DOHH2 (cell line): Measurements from ENCODE around the gene BRIP1.

Experiments
- EZH2phosphoT487 ChIP-seq: fragments of 200-600 bp; sonication (generic); IDR thresholded peaks from 2 replicates; pipeline ENCODE4 v1.6.1; 2017; ENCODE audit warnings: borderline replicate concordance, mild to moderate bottlenecking, antibody characterized with exemption, low read length, moderate library complexity, mixed read lengths
- TF ChIP-seq, protein P1 (sequence below): fragments of 200-600 bp; sonication (generic); IDR thresholded peaks from one replicate; pipeline ENCODE4 v1.5.1; 2014; ENCODE audit warnings: antibody characterized with exemption, mild to moderate bottlenecking, low read depth, low read length; ENCODE audit not compliant: poor library complexity, severe bottlenecking

DNA sequence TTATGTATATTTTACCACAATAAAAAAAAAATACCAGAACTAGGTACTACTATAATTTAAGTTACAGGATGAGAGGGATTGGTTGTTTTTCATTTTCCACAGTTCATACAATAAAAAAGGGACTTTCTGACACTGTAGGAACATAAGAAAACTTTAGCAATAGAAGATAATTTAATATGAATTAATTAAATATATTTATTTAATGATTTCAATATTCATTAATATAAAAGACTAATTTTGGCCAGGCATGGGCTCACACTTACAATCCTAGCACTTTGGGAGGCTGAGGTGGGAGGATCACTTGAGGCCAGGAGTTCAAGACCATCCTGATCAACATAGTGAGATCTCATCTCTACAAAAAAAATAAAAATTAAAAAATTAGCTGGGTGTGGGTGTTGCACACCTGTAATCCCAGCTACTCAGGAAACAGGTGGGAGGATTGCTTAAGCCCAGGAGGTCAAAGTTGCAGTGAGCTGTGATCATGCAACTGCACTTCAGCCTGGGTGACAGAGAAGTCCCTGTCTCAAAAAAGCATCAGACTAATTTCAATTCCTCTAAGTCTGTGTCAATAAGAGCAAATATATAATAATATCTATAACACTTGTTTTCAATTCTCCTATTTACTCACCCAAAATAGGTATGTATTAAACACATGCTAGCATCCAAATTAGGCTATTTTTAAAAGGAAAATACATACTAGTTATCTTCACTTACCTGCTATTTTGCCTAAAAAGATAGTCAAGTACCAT, 79.6 kb downstream of the BRIP1 start:
- no peak for TF ChIP-seq EZH2phosphoT487
- TF ChIP-seq, protein P1, sequence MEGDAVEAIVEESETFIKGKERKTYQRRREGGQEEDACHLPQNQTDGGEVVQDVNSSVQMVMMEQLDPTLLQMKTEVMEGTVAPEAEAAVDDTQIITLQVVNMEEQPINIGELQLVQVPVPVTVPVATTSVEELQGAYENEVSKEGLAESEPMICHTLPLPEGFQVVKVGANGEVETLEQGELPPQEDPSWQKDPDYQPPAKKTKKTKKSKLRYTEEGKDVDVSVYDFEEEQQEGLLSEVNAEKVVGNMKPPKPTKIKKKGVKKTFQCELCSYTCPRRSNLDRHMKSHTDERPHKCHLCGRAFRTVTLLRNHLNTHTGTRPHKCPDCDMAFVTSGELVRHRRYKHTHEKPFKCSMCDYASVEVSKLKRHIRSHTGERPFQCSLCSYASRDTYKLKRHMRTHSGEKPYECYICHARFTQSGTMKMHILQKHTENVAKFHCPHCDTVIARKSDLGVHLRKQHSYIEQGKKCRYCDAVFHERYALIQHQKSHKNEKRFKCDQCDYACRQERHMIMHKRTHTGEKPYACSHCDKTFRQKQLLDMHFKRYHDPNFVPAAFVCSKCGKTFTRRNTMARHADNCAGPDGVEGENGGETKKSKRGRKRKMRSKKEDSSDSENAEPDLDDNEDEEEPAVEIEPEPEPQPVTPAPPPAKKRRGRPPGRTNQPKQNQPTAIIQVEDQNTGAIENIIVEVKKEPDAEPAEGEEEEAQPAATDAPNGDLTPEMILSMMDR, result no peak
